Measurements from ENCODE around the gene MYO1F.
"Not testable (repeated sequence)": the region's sequence is repeated elsewhere in the genome, so short reads cannot be mapped to it uniquely, and the experiment has no call there.

Gene MYO1F

GRCh38 chr19:8569066-8569771 is 8.0 kb downstream of the MYO1F start:
- no peak for TF ChIP-seq CTCF (IDR thresholded peaks at IDR 0.05; ENCODE audit: borderline replicate concordance, control extremely low read depth, extremely low read depth, insufficient read depth, missing control alignments)
- DNase-seq (ENCODE audit: low spot score), result peak; percentile 89
- in situ Hi-C loops (cut with MboI; ENCODE audit: low sequenced_read_pairs, unreplicated experiment), result no loop called here

DNA sequence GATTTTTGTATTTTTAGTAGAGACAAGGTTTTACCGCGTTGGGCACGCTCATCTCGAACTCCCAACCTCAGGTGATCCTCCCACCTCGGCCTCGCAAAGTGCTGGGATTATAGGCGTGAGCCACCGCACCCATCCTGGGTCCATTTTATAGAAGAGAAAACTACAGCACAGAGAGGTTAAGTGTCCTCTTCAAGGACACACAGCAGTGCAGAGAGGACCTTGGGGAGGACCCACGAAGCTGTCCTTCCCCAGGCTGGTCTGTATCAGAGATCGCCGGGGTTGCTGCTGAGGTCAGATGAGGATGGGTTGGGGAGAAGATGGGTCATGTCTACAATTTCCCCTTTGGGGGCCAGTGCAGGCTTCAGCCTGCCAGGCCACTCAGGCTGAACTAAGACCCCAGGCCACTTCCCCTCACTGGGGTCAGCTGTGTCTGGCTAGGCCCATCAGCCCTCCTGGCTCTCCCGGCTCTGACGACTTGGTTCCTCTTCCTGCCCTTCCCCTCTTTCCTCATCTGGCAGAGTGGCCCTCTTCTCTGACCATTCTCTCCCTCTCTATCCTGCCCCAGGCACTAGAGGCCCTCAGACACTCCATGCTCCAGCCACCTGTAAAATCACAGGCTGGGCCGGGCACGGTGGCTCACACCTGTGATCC is 9.6 kb downstream of the MYO1F start:
- in situ Hi-C loops (cut with MboI; ENCODE audit: low sequenced_read_pairs, unreplicated experiment), result no loop called here
- TF ChIP-seq CTCF (IDR thresholded peaks at IDR 0.05; ENCODE audit: borderline replicate concordance, control extremely low read depth, extremely low read depth, insufficient read depth, missing control alignments), result no peak
- no peak for DNase-seq (ENCODE audit: low spot score)

DNA sequence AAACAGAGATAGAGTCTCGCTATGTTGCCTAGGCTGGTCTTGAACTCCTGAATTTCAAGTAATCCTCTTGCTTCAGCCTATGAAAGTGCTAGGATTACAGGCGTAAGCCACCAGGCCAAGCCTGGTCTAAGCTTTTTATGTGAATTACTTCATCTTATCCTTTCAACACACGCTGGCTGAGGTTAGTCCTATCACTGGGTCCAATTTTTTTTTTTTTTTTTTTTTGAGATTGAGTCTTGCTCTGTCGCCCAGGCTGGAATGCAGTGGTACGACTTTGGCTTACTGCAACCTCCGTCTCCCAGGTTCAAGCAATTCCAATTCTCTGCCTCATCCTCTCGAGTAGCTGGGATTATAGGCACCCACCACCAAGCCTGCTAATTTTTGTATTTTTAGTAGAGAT is 10.4 kb downstream of the MYO1F start:
- in situ Hi-C loops (cut with MboI; ENCODE audit: low sequenced_read_pairs, unreplicated experiment), result no loop called here
- no peak for DNase-seq (ENCODE audit: low spot score)

GRCh38 chr19:8564866-8565265 is 12.4 kb downstream of the MYO1F start:
- DNase-seq (ENCODE audit: low spot score); in situ Hi-C loops (cut with MboI; ENCODE audit: low sequenced_read_pairs, unreplicated experiment): not testable (repeated sequence)

More for the DNA sequence above, 10.4 kb downstream of the MYO1F start:
- TF ChIP-seq CTCF (IDR thresholded peaks at IDR 0.05; ENCODE audit: borderline replicate concordance, control extremely low read depth, extremely low read depth, insufficient read depth, missing control alignments), result no peak

GRCh38 chr19:8561075-8561764 is 16.0 kb downstream of the MYO1F start:
- DNase-seq (ENCODE audit: low spot score), result no peak
- in situ Hi-C loops (cut with MboI; ENCODE audit: low sequenced_read_pairs, unreplicated experiment), result no loop called here
- TF ChIP-seq CTCF (IDR thresholded peaks at IDR 0.05; ENCODE audit: borderline replicate concordance, control extremely low read depth, extremely low read depth, insufficient read depth, missing control alignments), result no peak

GRCh38 chr19:8558325-8558724 is 18.9 kb downstream of the MYO1F start:
- no peak for DNase-seq (ENCODE audit: low spot score)
- in situ Hi-C loops (cut with MboI; ENCODE audit: low sequenced_read_pairs, unreplicated experiment), result no loop called here
- TF ChIP-seq CTCF (IDR thresholded peaks at IDR 0.05; ENCODE audit: borderline replicate concordance, control extremely low read depth, extremely low read depth, insufficient read depth, missing control alignments), result no peak
